Glutamatergic neuron (in vitro differentiated cells): ENCODE data around the gene HLX. TPM values are rescaled to one million over a fixed set of nuclear protein-coding genes. Genes with fewer than 3 reads are reported as not detected.
A peak's percentile ranks its signal among the peaks of the same experiment; 100 is the strongest.

Experiments used
- DNase-seq: peaks from one replicate; pipeline ENCODE4 v3.0.0; 2022
- H3K27ac Mint-ChIP-seq: one replicate; pipeline ENCODE4 v1.8.0; 2020; ENCODE audit warnings: mild to moderate bottlenecking, mixed read lengths, inconsistent platforms; ENCODE audit not compliant: unreplicated experiment
- H3K27me3 Mint-ChIP-seq: one replicate; pipeline ENCODE4 v1.8.0; 2020; ENCODE audit warnings: mild to moderate bottlenecking, moderate library complexity, mixed read lengths, inconsistent platforms; ENCODE audit not compliant: unreplicated experiment
- H3K36me3 Mint-ChIP-seq: one replicate; pipeline ENCODE4 v1.8.0; 2020; ENCODE audit warnings: mild to moderate bottlenecking, mixed read lengths, inconsistent platforms; ENCODE audit not compliant: unreplicated experiment
- H3K4me1 Mint-ChIP-seq: one replicate; pipeline ENCODE4 v1.8.0; 2020; ENCODE audit warnings: mild to moderate bottlenecking, low read depth, mixed read lengths, inconsistent platforms; ENCODE audit not compliant: unreplicated experiment
- H3K4me3 Mint-ChIP-seq: one replicate; pipeline ENCODE4 v1.8.0; 2020; ENCODE audit warnings: mild to moderate bottlenecking, mixed read lengths, inconsistent platforms; ENCODE audit not compliant: unreplicated experiment
- H3K9me3 Mint-ChIP-seq: one replicate; pipeline ENCODE4 v1.8.0; 2020; ENCODE audit warnings: mild to moderate bottlenecking, moderate library complexity, mixed read lengths, inconsistent platforms; ENCODE audit not compliant: unreplicated experiment
- total RNA-seq: library from RNA; stranded (reverse); fragmentation: NEBNext Ultra II Directional; extraction: Animal tissue kit (Norgen Biotek cat#: 25700); gene quantifications from one replicate; pipeline ENCODE4 v1.2.1, GENCODE V29; 2021; ENCODE audit not compliant: unreplicated experiment
- TF ChIP-seq, protein P1 (sequence below): fragments of 200-600 bp; sonication (generic); IDR thresholded peaks from one replicate; pipeline ENCODE4 v1.5.0; 2021; ENCODE audit not compliant: partially characterized antibody, unreplicated experiment

The HLX gene
- total RNA-seq, 1 donor from 2014 or later, result 0.56 TPM

DNA sequence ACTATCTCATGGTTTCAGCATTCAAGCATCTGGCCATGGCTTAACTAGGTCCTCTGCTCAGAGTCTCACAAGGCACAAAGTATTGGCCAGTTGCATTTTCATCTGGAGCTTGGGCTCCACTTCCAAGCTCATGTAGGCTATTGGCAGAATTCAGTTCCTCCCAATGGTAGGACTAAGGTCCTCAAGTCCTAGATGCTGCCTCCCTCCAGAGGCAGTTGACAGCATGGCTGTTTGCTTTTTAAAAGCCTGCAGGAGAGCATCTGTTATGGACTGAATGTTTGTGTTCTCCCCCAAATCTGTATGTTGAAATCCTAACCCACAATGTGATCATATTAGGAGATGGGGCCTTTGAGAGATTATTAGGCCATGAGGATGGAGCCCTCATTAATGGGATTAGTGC, 38.0 kb upstream of the HLX start:
- DNase-seq, result no peak
- H3K4me3 Mint-ChIP-seq, result no peak overlapping the region
- H3K27me3 Mint-ChIP-seq, result peaks cover 1% of the 10 kb centered on the region
- peaks cover 9% of the 10 kb centered on the region for H3K4me1 Mint-ChIP-seq
- H3K27ac Mint-ChIP-seq, result no peak overlapping the region
- no peaks in the 10 kb centered on the region for H3K9me3 Mint-ChIP-seq
- TF ChIP-seq, protein P1, sequence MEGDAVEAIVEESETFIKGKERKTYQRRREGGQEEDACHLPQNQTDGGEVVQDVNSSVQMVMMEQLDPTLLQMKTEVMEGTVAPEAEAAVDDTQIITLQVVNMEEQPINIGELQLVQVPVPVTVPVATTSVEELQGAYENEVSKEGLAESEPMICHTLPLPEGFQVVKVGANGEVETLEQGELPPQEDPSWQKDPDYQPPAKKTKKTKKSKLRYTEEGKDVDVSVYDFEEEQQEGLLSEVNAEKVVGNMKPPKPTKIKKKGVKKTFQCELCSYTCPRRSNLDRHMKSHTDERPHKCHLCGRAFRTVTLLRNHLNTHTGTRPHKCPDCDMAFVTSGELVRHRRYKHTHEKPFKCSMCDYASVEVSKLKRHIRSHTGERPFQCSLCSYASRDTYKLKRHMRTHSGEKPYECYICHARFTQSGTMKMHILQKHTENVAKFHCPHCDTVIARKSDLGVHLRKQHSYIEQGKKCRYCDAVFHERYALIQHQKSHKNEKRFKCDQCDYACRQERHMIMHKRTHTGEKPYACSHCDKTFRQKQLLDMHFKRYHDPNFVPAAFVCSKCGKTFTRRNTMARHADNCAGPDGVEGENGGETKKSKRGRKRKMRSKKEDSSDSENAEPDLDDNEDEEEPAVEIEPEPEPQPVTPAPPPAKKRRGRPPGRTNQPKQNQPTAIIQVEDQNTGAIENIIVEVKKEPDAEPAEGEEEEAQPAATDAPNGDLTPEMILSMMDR, result no peak
- H3K36me3 Mint-ChIP-seq, result no peaks in the 10 kb centered on the region

DNA sequence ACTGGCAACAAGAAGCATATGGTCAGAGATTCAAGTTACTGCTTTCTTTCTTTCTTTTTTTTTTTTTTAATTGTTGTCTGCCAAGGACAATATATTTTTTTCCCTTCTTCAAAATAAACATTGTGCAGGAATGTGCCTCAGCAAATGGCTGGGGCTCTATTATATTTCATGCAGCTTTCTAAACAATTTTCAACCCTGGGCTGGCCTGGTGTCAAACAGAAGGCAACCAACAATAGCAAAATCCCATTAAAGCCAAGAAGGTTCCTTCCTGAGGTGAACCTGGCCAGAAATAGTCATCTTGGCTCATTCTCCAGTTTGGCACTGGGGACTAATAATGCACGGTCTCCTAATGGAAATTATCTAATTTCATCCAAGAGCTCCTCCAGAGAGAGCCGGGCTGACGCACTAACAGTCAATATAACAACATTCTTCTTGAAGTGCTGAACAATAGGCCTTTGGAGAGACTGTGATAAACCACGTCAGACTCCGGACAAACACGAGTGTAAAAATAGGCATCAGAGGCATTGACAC, 35.7 kb upstream of the HLX start:
- TF ChIP-seq, protein P1, result no peak
- DNase-seq, result no peak
- Mint-ChIP-seq H3K27me3 (peaks cover 1% of the 10 kb centered on the region), H3K4me1 (peaks cover 9% of the 10 kb centered on the region), H3K27ac (peak overlapping the region; percentile 9), H3K4me3 (no peak overlapping the region), H3K36me3 (no peaks in the 10 kb centered on the region), H3K9me3 (no peaks in the 10 kb centered on the region)

DNA sequence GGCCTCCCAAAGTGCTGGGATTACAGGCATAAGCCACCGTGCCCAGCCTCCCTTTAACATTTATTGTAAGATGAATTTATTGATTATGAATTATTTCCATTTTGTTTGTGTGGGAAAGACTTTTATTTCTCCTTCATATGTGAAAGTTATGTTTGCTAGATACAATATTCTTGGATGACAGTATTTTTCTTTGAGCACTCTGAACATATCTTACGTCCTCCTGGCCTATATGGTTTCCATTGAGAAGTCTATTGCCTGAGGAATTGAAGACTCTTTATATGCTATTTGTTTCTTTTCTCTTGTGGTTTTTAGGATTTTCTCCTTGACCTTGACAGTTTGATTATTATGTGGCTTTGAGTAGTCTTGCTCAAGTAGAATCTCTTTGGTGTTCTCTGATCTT, 26.8 kb upstream of the HLX start:
- H3K4me1 Mint-ChIP-seq, result no peaks in the 10 kb centered on the region
- H3K27ac Mint-ChIP-seq, result no peak overlapping the region
- no peak for DNase-seq
- peaks cover 2% of the 10 kb centered on the region for H3K27me3 Mint-ChIP-seq
- peaks cover 3% of the 10 kb centered on the region for H3K9me3 Mint-ChIP-seq
- TF ChIP-seq, protein P1, result no peak
- no peak overlapping the region for H3K4me3 Mint-ChIP-seq
- no peaks in the 10 kb centered on the region for H3K36me3 Mint-ChIP-seq

DNA sequence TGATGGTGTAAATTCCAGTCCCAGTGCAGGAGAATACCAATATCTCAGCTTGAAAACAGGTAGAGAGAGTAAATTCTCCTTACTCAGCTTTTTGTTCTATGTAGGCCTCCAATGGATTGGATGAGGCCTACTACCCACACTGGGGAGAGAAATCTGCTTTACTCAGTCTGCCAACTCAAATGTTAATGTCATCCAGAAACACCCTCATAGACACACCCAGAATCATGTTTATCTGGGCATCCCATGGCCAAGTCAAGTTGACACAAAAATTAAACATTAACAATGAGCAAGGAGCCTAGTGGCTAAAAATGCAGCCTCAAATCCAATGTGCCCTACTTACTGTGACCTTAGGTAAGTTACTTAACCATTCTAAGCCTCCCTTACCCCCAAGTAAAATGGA, 6.9 kb upstream of the HLX start:
- Mint-ChIP-seq H3K36me3 (no peaks in the 10 kb centered on the region), H3K4me1 (peaks cover 7% of the 10 kb centered on the region), H3K9me3 (no peaks in the 10 kb centered on the region), H3K4me3 (no peak overlapping the region), H3K27me3 (peaks cover 4% of the 10 kb centered on the region), H3K27ac (no peak overlapping the region)
- TF ChIP-seq, protein P1, result no peak
- no peak for DNase-seq

DNA sequence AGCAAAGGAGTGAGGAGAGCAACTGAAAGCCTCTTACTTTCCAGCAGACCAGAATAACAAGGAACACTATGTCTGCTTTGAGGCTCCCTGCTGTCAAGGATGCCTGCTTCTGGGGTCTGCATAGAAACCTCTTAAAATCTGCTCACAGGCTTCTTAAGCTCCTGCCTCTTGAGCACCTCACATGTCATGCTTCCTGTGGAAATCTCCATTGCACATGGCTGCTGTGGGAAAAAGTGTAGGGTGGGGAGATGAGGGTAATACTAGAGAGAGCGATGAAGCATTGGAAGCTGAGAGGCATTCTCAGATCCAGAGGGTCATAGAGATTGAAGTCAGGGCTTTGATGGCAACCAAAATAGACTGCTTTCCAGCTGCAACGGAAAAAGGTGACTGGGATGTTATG, 6.2 kb upstream of the HLX start:
- no peaks in the 10 kb centered on the region for H3K9me3 Mint-ChIP-seq
- H3K4me1 Mint-ChIP-seq, result peaks cover 12% of the 10 kb centered on the region
- TF ChIP-seq, protein P1, result no peak
- H3K27me3 Mint-ChIP-seq, result peaks cover 8% of the 10 kb centered on the region
- no peak for DNase-seq
- H3K27ac Mint-ChIP-seq, result no peak overlapping the region
- H3K36me3 Mint-ChIP-seq, result no peaks in the 10 kb centered on the region
- H3K4me3 Mint-ChIP-seq, result no peak overlapping the region
